Trophoblast cell (in vitro differentiated cells and primary cell): Measurements from ENCODE around the gene AP3S1.

Experiments
- DNase-seq, 2 donors: peaks; one replicate each; pipeline ENCODE4 v3.0.0-alpha.2; 2016
- H2AFZ ChIP-seq: 2 replicates; pipeline ENCODE4 v1.6.1; 2013; ENCODE audit warnings: low read length, moderate library complexity, mild to moderate bottlenecking; ENCODE audit not compliant: insufficient read depth, poor library complexity
- H2AK5ac ChIP-seq: 2 replicates; pipeline ENCODE4 v1.6.1; 2013; ENCODE audit warnings: mild to moderate bottlenecking, low read length
- H2BK120ac ChIP-seq: 2 replicates; pipeline ENCODE4 v1.6.1; 2013; ENCODE audit warnings: low read length, mild to moderate bottlenecking, moderate library complexity; ENCODE audit not compliant: insufficient read depth, poor library complexity
- H2BK12ac ChIP-seq: 2 replicates; pipeline ENCODE4 v1.6.1; 2013; ENCODE audit warnings: mild to moderate bottlenecking, low read length, moderate library complexity
- H2BK5ac ChIP-seq: 2 replicates; pipeline ENCODE4 v1.6.1; 2013; ENCODE audit warnings: low read length, low read depth, moderate library complexity, mild to moderate bottlenecking; ENCODE audit not compliant: poor library complexity
- H3K14ac ChIP-seq: 2 replicates; pipeline ENCODE4 v1.6.1; 2013; ENCODE audit warnings: mild to moderate bottlenecking, low read length
- H3K18ac ChIP-seq: 2 replicates; pipeline ENCODE4 v1.6.1; 2013; ENCODE audit warnings: mild to moderate bottlenecking, low read length
- H3K23ac ChIP-seq: 2 replicates; pipeline ENCODE4 v1.6.1; 2013; ENCODE audit warnings: low read length
- H3K27ac ChIP-seq: 2 replicates; pipeline ENCODE4 v1.5.1; 2013; ENCODE audit warnings: low read depth, mild to moderate bottlenecking, inconsistent platforms, low read length, moderate library complexity
- H3K27me3 ChIP-seq: 2 replicates; pipeline ENCODE4 v1.6.1; 2013; ENCODE audit warnings: inconsistent platforms, mild to moderate bottlenecking, low read length, moderate library complexity; ENCODE audit not compliant: insufficient read depth
- H3K36me3 ChIP-seq, 2 experiments: 1 replicate in 1 of 2; 2 replicates in 1 of 2; pipeline ENCODE4 v1.6.1; 2013; ENCODE audit warnings: low read length in 2 of 2, mild to moderate bottlenecking in 2 of 2, moderate library complexity in 1 of 2; ENCODE audit not compliant: insufficient read depth in 2 of 2, control insufficient read depth in 1 of 2
- H3K4ac ChIP-seq: 2 replicates; pipeline ENCODE4 v1.6.1; 2013; ENCODE audit warnings: low read depth, mild to moderate bottlenecking, low read length, moderate library complexity
- H3K4me1 ChIP-seq, 2 experiments: 1 replicate in 1 of 2; 2 replicates in 1 of 2; pipeline ENCODE4 v1.6.1; 2013; ENCODE audit warnings: low read length in 2 of 2, mild to moderate bottlenecking in 2 of 2, moderate library complexity in 1 of 2; ENCODE audit not compliant: insufficient read depth in 2 of 2, control insufficient read depth in 1 of 2
- H3K4me2 ChIP-seq: 2 replicates; pipeline ENCODE4 v1.6.1; 2013; ENCODE audit warnings: inconsistent platforms, mild to moderate bottlenecking, low read length, moderate library complexity
- H3K4me3 ChIP-seq: 2 replicates; pipeline ENCODE4 v1.5.1; 2013; ENCODE audit warnings: mild to moderate bottlenecking, low read depth, low read length, inconsistent platforms
- H3K79me1 ChIP-seq: one replicate; pipeline ENCODE4 v1.6.1; 2013; ENCODE audit warnings: low read length
- H3K79me2 ChIP-seq: 2 replicates; pipeline ENCODE4 v1.6.1; 2013; ENCODE audit warnings: low read length, mild to moderate bottlenecking; ENCODE audit not compliant: control insufficient read depth, insufficient read depth, poor library complexity
- H3K9ac ChIP-seq: 2 replicates; pipeline ENCODE4 v1.6.1; 2013; ENCODE audit warnings: mild to moderate bottlenecking, low read length
- H3K9me3 ChIP-seq: 2 replicates; pipeline ENCODE4 v1.6.1; 2013; ENCODE audit warnings: low read depth, mild to moderate bottlenecking, control low read depth, inconsistent platforms, low read length; ENCODE audit not compliant: insufficient read depth
- H4K12ac ChIP-seq: 2 replicates; pipeline ENCODE4 v1.6.1; 2013; ENCODE audit warnings: low read depth, mild to moderate bottlenecking, low read length, moderate library complexity
- H4K8ac ChIP-seq: 2 replicates; pipeline ENCODE4 v1.6.1; 2013; ENCODE audit warnings: low read depth, mild to moderate bottlenecking, low read length, moderate library complexity
- H4K91ac ChIP-seq: one replicate; pipeline ENCODE4 v1.6.1; 2013; ENCODE audit warnings: low read depth, mild to moderate bottlenecking, low read length, moderate library complexity
- WGBS: extraction: QIAGEN DNeasy Blood & Tissue Kit; methylation state at CpG from one replicate; pipeline ENCODE4 v1.1.7; 2013; ENCODE audit warnings: missing lambda C conversion rate; ENCODE audit not compliant: insufficient read length, insufficient coverage; ENCODE audit errors: extremely low coverage; 5-methylcytosine and 5-hydroxymethylcytosine counted together

Gene AP3S1

GRCh38 chr5:115831163-115831768, 10.5 kb upstream of the AP3S1 start:
- no peak overlapping the region for H3K27ac ChIP-seq
- no peak overlapping the region for H2BK12ac ChIP-seq
- H4K12ac ChIP-seq = no peak overlapping the region
- no peak overlapping the region for H2AK5ac ChIP-seq
- H3K14ac ChIP-seq = no peak overlapping the region
- no peak overlapping the region for H2BK5ac ChIP-seq
- H3K4me2 ChIP-seq = no peak overlapping the region
- H3K79me1 ChIP-seq = no peaks in the 10 kb centered on the region
- no peak overlapping the region for H2BK120ac ChIP-seq
- no peak overlapping the region for H4K91ac ChIP-seq
- H3K36me3 ChIP-seq = peaks cover 9% of the 10 kb centered on the region in 2 experiments
- H3K79me2 ChIP-seq = no peaks in the 10 kb centered on the region
- no peak overlapping the region for H3K23ac ChIP-seq
- no CpG with 5 or more reads among the region's 2 CpGs for WGBS
- H3K4me3 ChIP-seq = no peak overlapping the region
- no peaks in the 10 kb centered on the region for H3K9me3 ChIP-seq
- H3K4ac ChIP-seq = no peak overlapping the region
- DNase-seq = peak in 1 of 2 donors; percentile 71
- no peak overlapping the region for H2AFZ ChIP-seq
- H3K4me1 ChIP-seq = no peaks in the 10 kb centered on the region
- no peak overlapping the region for H4K8ac ChIP-seq
- no peak overlapping the region for H3K18ac ChIP-seq
- H3K27me3 ChIP-seq = no peaks in the 10 kb centered on the region
- no peak overlapping the region for H3K9ac ChIP-seq

- Histone ChIP-seq H2AFZ (no peak overlapping the region), H3K27ac (no peak overlapping the region), H3K4ac (no peak overlapping the region), H3K9me3 (no peaks in the 10 kb centered on the region), H3K9ac (no peak overlapping the region), H3K4me1 (peaks cover 3 to 4% of the 10 kb centered on the region in 2 experiments), H2BK12ac (no peak overlapping the region), H3K4me2 (no peak overlapping the region), H3K23ac (no peak overlapping the region), H2BK120ac (no peak overlapping the region), H3K79me1 (no peaks in the 10 kb centered on the region), H3K27me3 (no peaks in the 10 kb centered on the region), H3K4me3 (no peak overlapping the region), H2AK5ac (no peak overlapping the region), H3K14ac (no peak overlapping the region), H3K18ac (no peak overlapping the region), H4K12ac (no peak overlapping the region), H4K91ac (no peak overlapping the region), H3K79me2 (peaks cover 4% of the 10 kb centered on the region), H4K8ac (no peak overlapping the region), H3K36me3 (peaks cover 10% of the 10 kb centered on the region in 2 experiments), H2BK5ac (no peak overlapping the region)
- WGBS = no CpG with 5 or more reads among the region's 4 CpGs
- no peak for DNase-seq
These were observed 6.3 kb upstream of the AP3S1 start for GRCh38 chr5:115835481-115835880.

- Histone ChIP-seq H3K23ac (no peak overlapping the region), H3K4me1 (peaks cover 4% of the 10 kb centered on the region in 2 experiments), H3K9me3 (no peaks in the 10 kb centered on the region), H3K4ac (peak overlapping the region; percentile 15), H2BK5ac (no peak overlapping the region), H3K79me1 (peaks cover 11% of the 10 kb centered on the region), H2BK12ac (no peak overlapping the region), H3K4me3 (no peak overlapping the region), H3K27ac (no peak overlapping the region), H4K8ac (no peak overlapping the region), H3K79me2 (peaks cover 9% of the 10 kb centered on the region), H3K27me3 (no peaks in the 10 kb centered on the region), H4K91ac (no peak overlapping the region), H2BK120ac (no peak overlapping the region), H2AFZ (no peak overlapping the region), H3K14ac (no peak overlapping the region), H2AK5ac (no peak overlapping the region), H4K12ac (no peak overlapping the region), H3K4me2 (no peak overlapping the region), H3K36me3 (peaks cover 8 to 10% of the 10 kb centered on the region in 2 experiments), H3K9ac (no peak overlapping the region), H3K18ac (no peak overlapping the region)
- peak in 1 of 2 donors; percentile 72 for DNase-seq
- no CpG with 5 or more reads among the region's 10 CpGs for WGBS
These were observed 2.7 kb upstream of the AP3S1 start for GRCh38 chr5:115838885-115839518.

GRCh38 chr5:115840873-115841272, 862 bp upstream of the AP3S1 start:
- peak overlapping the region; percentile 81 for H3K27ac ChIP-seq
- H3K23ac ChIP-seq = no peak overlapping the region
- H3K9ac ChIP-seq = peak overlapping the region; percentile 90
- peaks cover 9% of the 10 kb centered on the region for H3K79me2 ChIP-seq
- peak overlapping the region; percentile 67 for H3K4me2 ChIP-seq
- H4K12ac ChIP-seq = no peak overlapping the region
- H3K27me3 ChIP-seq = no peaks in the 10 kb centered on the region
- no peak overlapping the region for H2BK120ac ChIP-seq
- no peaks in the 10 kb centered on the region for H3K9me3 ChIP-seq
- no peak overlapping the region for H2AK5ac ChIP-seq
- no peak for DNase-seq
- H3K79me1 ChIP-seq = peaks cover 11% of the 10 kb centered on the region
- H3K4me3 ChIP-seq = peak overlapping the region; percentile 94
- H3K4me1 ChIP-seq = peaks cover 4 to 7% of the 10 kb centered on the region in 2 experiments
- no peak overlapping the region for H4K91ac ChIP-seq
- no peak overlapping the region for H2BK5ac ChIP-seq
- no peak overlapping the region for H2AFZ ChIP-seq
- H4K8ac ChIP-seq = no peak overlapping the region
- H3K36me3 ChIP-seq = peaks cover 5 to 6% of the 10 kb centered on the region in 2 experiments
- WGBS = no CpG with 5 or more reads among the region's 5 CpGs
- no peak overlapping the region for H2BK12ac ChIP-seq
- peak overlapping the region; percentile 50 for H3K4ac ChIP-seq
- H3K14ac ChIP-seq = no peak overlapping the region
- H3K18ac ChIP-seq = no peak overlapping the region
